Stomach (tissue), 9 donors: ENCODE data around the gene ASIC2. TPM values are rescaled to one million over a fixed set of nuclear protein-coding genes. Genes with fewer than 3 reads are reported as not detected.
A peak's percentile ranks its signal among the peaks of the same experiment; 100 is the strongest.

ENCODE experiments used
- DNase-seq, 2 donors: peaks; one replicate each; pipeline versions ENCODE4 v3.0.0 to v3.0.0-alpha.2; 2013 to 2019
- H3K27ac ChIP-seq, 5 donors: fragments of 200-600 bp in 4 of 5; sonication (generic) in 4 of 5; one replicate each; pipeline ENCODE4 v1.5.1; 2013 to 2019; ENCODE audit warnings: mild to moderate bottlenecking in 1 of 5, moderate library complexity in 1 of 5
- H3K27me3 ChIP-seq, 3 donors: fragments of 200-600 bp; sonication (generic); one replicate each; pipeline ENCODE4 v1.5.1; 2017 to 2019; ENCODE audit warnings: mixed run types in 1 of 3
- H3K36me3 ChIP-seq, 4 donors: fragments of 200-600 bp; sonication (generic); 1 replicate in 3 of 4; 2 replicates in 1 of 4; pipeline ENCODE4 v1.5.1; 2016 to 2019
- H3K4me1 ChIP-seq, 4 donors: fragments of 200-600 bp; sonication (generic); one replicate each; pipeline ENCODE4 v1.5.1; 2016 to 2019
- H3K4me3 ChIP-seq, 4 donors: fragments of 200-600 bp; sonication (generic) in 3 of 4; one replicate each; pipeline ENCODE4 v1.5.1; 2016 to 2019; ENCODE audit warnings: mild to moderate bottlenecking in 1 of 4
- H3K9me3 ChIP-seq, 4 donors: fragments of 200-600 bp; sonication (generic); one replicate each; pipeline ENCODE4 v1.5.1; 2016 to 2019
- CTCF ChIP-seq, 7 experiments: fragments of 450-650 bp in 4 of 7; fragments of 200-600 bp in 3 of 7; sonication (generic) in 3 of 7; IDR thresholded peaks; one replicate each; pipeline ENCODE4 v1.5.1; 2016 to 2019; ENCODE audit warnings: antibody characterized with exemption in 7 of 7, control low read depth in 2 of 7, mild to moderate bottlenecking in 1 of 7
- EP300 ChIP-seq: sonication (generic); formaldehyde crosslinking; IDR thresholded peaks from one replicate; pipeline ENCODE4 v1.6.1; 2017; ENCODE audit warnings: antibody characterized with exemption
- POLR2A ChIP-seq, 4 donors: fragments of 450-650 bp; IDR thresholded peaks; one replicate each; pipeline ENCODE4 v1.6.1; 2016; ENCODE audit warnings: antibody characterized with exemption in 4 of 4, control low read depth in 2 of 4, mild to moderate bottlenecking in 1 of 4, moderate library complexity in 1 of 4
- POLR2AphosphoS5 ChIP-seq, 3 donors: sonication (generic); formaldehyde crosslinking; IDR thresholded peaks; one replicate each; pipeline ENCODE4 v1.6.1; 2016; ENCODE audit warnings: antibody characterized with exemption in 3 of 3
- WGBS, 5 donors: extraction: QIAGEN DNeasy Blood & Tissue Kit in 3 of 5; methylation state at CpG; one replicate each; pipeline versions ENCODE4 v1.1.5 to v1.1.7; 2013 to 2018; 5-methylcytosine and 5-hydroxymethylcytosine counted together
- intact Hi-C: fragments of 100-400 bp; cut with DNase I; formaldehyde crosslinking; loops from one replicate; pipeline ENCODE4 v1.15.1; 2023; ENCODE audit warnings: low total_unique reads
- polyA plus RNA-seq, 3 donors: library from polyadenylated mRNA; stranded (reverse); fragments of 200-250 nt; gene quantifications; one replicate each; pipeline ENCODE4 v1.2.3, GENCODE V29; 2013
- total RNA-seq, 5 donors: library from RNA; depleted of rRNA; stranded (reverse); fragments of >200 nt; gene quantifications; one replicate each; pipeline versions ENCODE4 v1.1.0 to v1.2.3, GENCODE V29; 2014 to 2016
- donor health status: healthy with polysubstance abuse.
- donor health status: Bipolar disorder and iron deficiency.
- donor health status: healthy.

ASIC2 gene
- total and polyA plus RNA-seq, 8 donors = 0.13 to 0.18 TPM; not detected in 6

GRCh38 chr17:33233811-33234177 is 59.3 kb downstream of the ASIC2 start:
- Histone ChIP-seq H3K36me3 (no peaks in the 10 kb centered on the region), H3K9me3 (no peaks in the 10 kb centered on the region), H3K4me3 (no peak overlapping the region), H3K27me3 (peaks cover 0 to 6% (median 0%) of the 10 kb centered on the region in 3 donors), H3K4me1 (peaks cover 0 to 13% (median 0%) of the 10 kb centered on the region in 4 donors), H3K27ac (no peak overlapping the region)
- WGBS, 5 donors = 54 to 70% (median 58%) methylated on average over 5 of the region's 5 CpGs
- no peak for TF ChIP-seq POLR2AphosphoS5 (IDR thresholded peaks at IDR 0.05)
- no peak for DNase-seq
- intact Hi-C loops = no loop called here

- H3K36me3 ChIP-seq = no peaks in the 10 kb centered on the region
- peaks cover 0 to 6% (median 2%) of the 10 kb centered on the region in 4 donors for H3K4me1 ChIP-seq
- no peaks in the 10 kb centered on the region for H3K9me3 ChIP-seq
- WGBS, 5 donors = 37 to 71% (median 55%) methylated on average over 6 to 7 of the region's 7 CpGs
- TF ChIP-seq POLR2A (IDR thresholded peaks at IDR 0.05) (no peak), CTCF (IDR thresholded peaks at IDR 0.05) (no peak), POLR2AphosphoS5 (IDR thresholded peaks at IDR 0.05) (no peak), EP300 (no peak)
- H3K27me3 ChIP-seq = no peaks in the 10 kb centered on the region
- H3K27ac ChIP-seq = no peak overlapping the region
- intact Hi-C loops = no loop called here
- no peak overlapping the region for H3K4me3 ChIP-seq
- DNase-seq = peak in 1 of 2 donors; percentile 52
Observed at GRCh38 chr17:33229499-33229898, 63.6 kb downstream of the ASIC2 start.

- no peak for DNase-seq
- intact Hi-C loops = no loop called here
- no peak for TF ChIP-seq POLR2AphosphoS5 (IDR thresholded peaks at IDR 0.05)
- TF ChIP-seq POLR2A (IDR thresholded peaks at IDR 0.05) = no peak
- no peak for TF ChIP-seq CTCF (IDR thresholded peaks at IDR 0.05)
- TF ChIP-seq EP300 = no peak
- no peaks in the 10 kb centered on the region for H3K27me3 ChIP-seq
- WGBS, 5 donors = 35 to 51% (median 40%) methylated on average over 5 of the region's 5 CpGs
- no peak overlapping the region for H3K27ac ChIP-seq
- no peaks in the 10 kb centered on the region for H3K36me3 ChIP-seq
- no peak overlapping the region for H3K4me3 ChIP-seq
- peaks cover 0 to 4% (median 1%) of the 10 kb centered on the region in 4 donors for H3K4me1 ChIP-seq
- H3K9me3 ChIP-seq = no peaks in the 10 kb centered on the region
Observed at GRCh38 chr17:33229028-33229427, 64.1 kb downstream of the ASIC2 start.

GRCh38 chr17:33228548-33228947 is 64.5 kb downstream of the ASIC2 start:
- no peak overlapping the region for H3K4me3 ChIP-seq
- no peak for DNase-seq
- no peaks in the 10 kb centered on the region for H3K9me3 ChIP-seq
- WGBS, 5 donors = 68 to 78% (median 75%) methylated on average over 5 of the region's 5 CpGs
- peaks cover 0 to 4% (median 0%) of the 10 kb centered on the region in 4 donors for H3K4me1 ChIP-seq
- no peaks in the 10 kb centered on the region for H3K27me3 ChIP-seq
- no peak for TF ChIP-seq POLR2A (IDR thresholded peaks at IDR 0.05)
- no peak overlapping the region for H3K27ac ChIP-seq
- no peaks in the 10 kb centered on the region for H3K36me3 ChIP-seq
- intact Hi-C loops = no loop called here

- Histone ChIP-seq H3K4me3 (no peak overlapping the region), H3K27ac (no peak overlapping the region), H3K9me3 (no peaks in the 10 kb centered on the region), H3K4me1 (peaks cover 0 to 4% (median 0%) of the 10 kb centered on the region in 4 donors), H3K27me3 (no peaks in the 10 kb centered on the region), H3K36me3 (no peaks in the 10 kb centered on the region)
- WGBS, 5 donors = 69 to 83% (median 79%) methylated on average over 3 of the region's 3 CpGs
- DNase-seq = no peak
- intact Hi-C loops = no loop called here
- TF ChIP-seq POLR2A (IDR thresholded peaks at IDR 0.05) (no peak), CTCF (IDR thresholded peaks at IDR 0.05) (no peak), POLR2AphosphoS5 (IDR thresholded peaks at IDR 0.05) (no peak), EP300 (no peak)
Observed at GRCh38 chr17:33227911-33228310, 65.2 kb downstream of the ASIC2 start.
